Measurements from ENCODE around the gene RASA2. TPM values are rescaled to one million over a fixed set of nuclear protein-coding genes. Genes with fewer than 3 reads are reported as not detected.
"Not testable (repeated sequence)": the region's sequence is repeated elsewhere in the genome, so short reads cannot be mapped to it uniquely, and the experiment has no call there.

Gene RASA2
- polyA plus RNA-seq, 10 donors = 6.7 to 17.4 (median 12.1) TPM

- DNase-seq = no peak
These were observed 91.6 kb downstream of the RASA2 start for GRCh38 chr3:141578202-141578973.

- DNase-seq = no peak
These were observed 107.5 kb downstream of the RASA2 start for GRCh38 chr3:141594357-141594756.

- no peak for DNase-seq
These were observed 111.1 kb downstream of the RASA2 start for GRCh38 chr3:141597931-141598330.

- no peak for DNase-seq
These were observed 113.5 kb downstream of the RASA2 start for GRCh38 chr3:141600331-141600730.

- DNase-seq = no peak
These were observed 115.9 kb downstream of the RASA2 start for GRCh38 chr3:141602706-141603105.

GRCh38 chr3:141603473-141604035, 116.7 kb downstream of the RASA2 start:
- no peak for DNase-seq

GRCh38 chr3:141605883-141606282, 119.1 kb downstream of the RASA2 start:
- no peak for DNase-seq

- DNase-seq = no peak
These were observed 121.6 kb downstream of the RASA2 start for GRCh38 chr3:141608438-141608837.

- no peak for DNase-seq
These were observed 124.1 kb downstream of the RASA2 start for GRCh38 chr3:141610939-141611338.

GRCh38 chr3:141618103-141618910, 131.5 kb downstream of the RASA2 start:
- DNase-seq = no peak

- DNase-seq = no peak
These were observed 132.1 kb downstream of the RASA2 start for GRCh38 chr3:141618938-141619337.

- DNase-seq = no peak
These were observed 132.6 kb downstream of the RASA2 start for GRCh38 chr3:141619450-141619849.

- no peak for DNase-seq
These were observed 136.9 kb downstream of the RASA2 start for GRCh38 chr3:141623691-141624090.

GRCh38 chr3:141625506-141625905, 138.7 kb downstream of the RASA2 start:
- no peak for DNase-seq

- DNase-seq = not testable (repeated sequence)
These were observed 141.5 kb downstream of the RASA2 start for GRCh38 chr3:141628334-141628733.

- DNase-seq = not testable (repeated sequence)
These were observed 142.1 kb downstream of the RASA2 start for GRCh38 chr3:141628868-141629441.

- no peak for DNase-seq
These were observed 143.1 kb downstream of the RASA2 start for GRCh38 chr3:141629976-141630375.

GRCh38 chr3:141632779-141633374, 146.1 kb downstream of the RASA2 start:
- peak in 1 of 3 donors; percentile 5 for DNase-seq

GRCh38 chr3:141642215-141642614, 155.4 kb downstream of the RASA2 start:
- no peak for DNase-seq

- peak in 2 of 3 donors; percentile 11 to 59 for DNase-seq
These were observed 156.6 kb downstream of the RASA2 start for GRCh38 chr3:141643391-141643790.

GRCh38 chr3:141643796-141644195, 157.0 kb downstream of the RASA2 start:
- no peak for DNase-seq

- peak in 2 of 3 donors; percentile 34 to 45 for DNase-seq
These were observed 158.1 kb downstream of the RASA2 start for GRCh38 chr3:141644931-141645330.
